Activated B cell treated with CpG ODN at 0.5 μM for 24 hours (primary cell): ENCODE data around the gene TTC34. TPM values are rescaled to one million over a fixed set of nuclear protein-coding genes. Genes with fewer than 3 reads are reported as not detected.

Experiments used
- ATAC-seq: fragments of 200-7000 bp; cut with Tn5 transposase; one replicate; pipeline ENCODE4 v1.10.0; 2021; ENCODE audit warnings: low read depth, mild to moderate bottlenecking, moderate library complexity
- CTCF ChIA-PET: fragments of 350-600 bp; sonication (Branson Sonifier 250); formaldehyde crosslinking; loops from one replicate; lab custom pipeline; 2021; ENCODE audit warnings: antibody characterized with exemption; lab: Charles Lee
- POLR2A ChIA-PET: fragments of 350-600 bp; sonication (Branson Sonifier 250); formaldehyde crosslinking; loops from one replicate; lab custom pipeline; 2021; ENCODE audit warnings: antibody characterized with exemption; lab: Charles Lee
- DNase-seq: peaks from one replicate; pipeline ENCODE4 v3.0.0; 2022
- H3K27ac Mint-ChIP-seq: one replicate; pipeline ENCODE4 v1.8.0; 2020; ENCODE audit warnings: mixed read lengths
- H3K27me3 Mint-ChIP-seq: one replicate; pipeline ENCODE4 v1.8.0; 2021; ENCODE audit warnings: mixed read lengths
- H3K36me3 Mint-ChIP-seq: one replicate; pipeline ENCODE4 v1.8.0; 2021; ENCODE audit warnings: low read depth, mixed read lengths
- H3K4me1 Mint-ChIP-seq: one replicate; pipeline ENCODE4 v1.8.0; 2021; ENCODE audit warnings: mixed read lengths
- H3K4me3 Mint-ChIP-seq: one replicate; pipeline ENCODE4 v1.8.0; 2020; ENCODE audit warnings: mild to moderate bottlenecking, mixed read lengths
- H3K9me3 Mint-ChIP-seq: one replicate; pipeline ENCODE4 v1.8.0; 2020; ENCODE audit warnings: mixed read lengths
- CTCF ChIP-seq: fragments of 200-600 bp; IDR thresholded peaks from one replicate; pipeline ENCODE4 v1.8.0; 2022; ENCODE audit warnings: antibody characterized with exemption, mild to moderate bottlenecking
- intact Hi-C: fragments of 100-400 bp; cut with micrococcal nuclease; formaldehyde crosslinking; loops from one replicate; pipeline ENCODE4 v1.15.1; 2024
- total RNA-seq: library from RNA; stranded (reverse); gene quantifications from 2 replicates; pipeline ENCODE4 v1.2.3, GENCODE V29; 2022

The TTC34 gene
- total RNA-seq, 1 donor from 2014 or later: 4.5 TPM

- ATAC-seq (peak; percentile 78), DNase-seq (peak; percentile 69)
- peak; percentile 72 for TF ChIP-seq CTCF
- Mint-ChIP-seq H3K4me1 (peaks cover 2% of the 10 kb centered on the region), H3K9me3 (peaks cover 10% of the 10 kb centered on the region), H3K27me3 (peaks cover 17% of the 10 kb centered on the region), H3K27ac (no peak overlapping the region), H3K36me3 (peaks cover 3% of the 10 kb centered on the region), H3K4me3 (no peak overlapping the region)
- intact Hi-C loops: no loop called here
- CTCF ChIA-PET: interaction anchor here (0.6 to 3.4 kb wide), 8 partner anchors 230 to 592 kb away, joined by 3 to 19 read pairs (median 4); partner anchors contain the start of genes FAAP20 and TNFRSF14
- POLR2A ChIA-PET: interaction anchor here (0.8 kb wide), 1 partner anchor 398 kb away, joined by 5 read pairs; no protein-coding TSS in a partner anchor
Observed at GRCh38 chr1:2786329-2787162, 14.9 kb downstream of the TTC34 start.

DNA sequence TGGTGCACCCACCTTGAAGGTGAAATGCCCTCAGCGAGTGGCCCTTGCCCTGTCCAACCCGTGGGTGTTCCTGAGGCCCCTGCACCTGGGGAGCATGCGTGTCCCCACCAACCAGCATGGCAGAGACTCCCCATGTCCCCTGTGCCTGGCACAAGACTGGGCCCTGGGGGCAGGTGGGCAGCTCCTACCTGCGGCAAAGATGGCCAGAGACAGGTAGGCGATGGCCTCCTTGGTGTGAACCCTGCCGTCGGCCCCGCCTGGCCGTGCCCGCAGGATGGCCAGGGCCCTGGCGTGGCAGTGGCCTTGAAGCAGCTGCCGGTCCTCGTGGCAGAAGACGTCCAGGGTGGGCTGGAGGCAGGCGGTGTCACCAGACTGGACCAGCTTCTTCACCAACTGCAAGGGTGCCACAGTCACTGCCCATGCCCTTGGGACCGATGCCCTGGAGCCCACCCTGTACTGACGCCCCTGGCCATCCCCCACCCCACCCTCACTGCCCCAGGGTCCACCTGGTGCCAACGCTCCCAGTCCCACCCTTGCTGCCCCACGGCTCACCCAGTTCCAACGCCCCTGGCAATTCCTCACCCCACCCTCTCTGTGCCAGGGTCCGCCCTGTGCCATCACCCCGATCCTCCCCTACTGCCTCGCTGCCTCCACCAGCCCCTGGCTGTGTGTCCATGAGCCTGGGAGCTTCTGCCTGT, 15.7 kb downstream of the TTC34 start:
- no peaks in the 10 kb centered on the region for H3K36me3 Mint-ChIP-seq
- DNase-seq (peak; percentile 6), ATAC-seq (no peak)
- TF ChIP-seq CTCF: no peak
- H3K27ac Mint-ChIP-seq: no peak overlapping the region
- intact Hi-C loops: no loop called here
- no peak overlapping the region for H3K4me3 Mint-ChIP-seq
- peaks cover 16% of the 10 kb centered on the region for H3K27me3 Mint-ChIP-seq
- POLR2A ChIA-PET: no interaction called here
- CTCF ChIA-PET: interaction anchor here (1.5 to 3.4 kb wide), 2 partner anchors 231 to 370 kb away, joined by 5 to 19 read pairs; no protein-coding TSS in a partner anchor
- peaks cover 17% of the 10 kb centered on the region for H3K9me3 Mint-ChIP-seq
- H3K4me1 Mint-ChIP-seq: peaks cover 2% of the 10 kb centered on the region

DNA sequence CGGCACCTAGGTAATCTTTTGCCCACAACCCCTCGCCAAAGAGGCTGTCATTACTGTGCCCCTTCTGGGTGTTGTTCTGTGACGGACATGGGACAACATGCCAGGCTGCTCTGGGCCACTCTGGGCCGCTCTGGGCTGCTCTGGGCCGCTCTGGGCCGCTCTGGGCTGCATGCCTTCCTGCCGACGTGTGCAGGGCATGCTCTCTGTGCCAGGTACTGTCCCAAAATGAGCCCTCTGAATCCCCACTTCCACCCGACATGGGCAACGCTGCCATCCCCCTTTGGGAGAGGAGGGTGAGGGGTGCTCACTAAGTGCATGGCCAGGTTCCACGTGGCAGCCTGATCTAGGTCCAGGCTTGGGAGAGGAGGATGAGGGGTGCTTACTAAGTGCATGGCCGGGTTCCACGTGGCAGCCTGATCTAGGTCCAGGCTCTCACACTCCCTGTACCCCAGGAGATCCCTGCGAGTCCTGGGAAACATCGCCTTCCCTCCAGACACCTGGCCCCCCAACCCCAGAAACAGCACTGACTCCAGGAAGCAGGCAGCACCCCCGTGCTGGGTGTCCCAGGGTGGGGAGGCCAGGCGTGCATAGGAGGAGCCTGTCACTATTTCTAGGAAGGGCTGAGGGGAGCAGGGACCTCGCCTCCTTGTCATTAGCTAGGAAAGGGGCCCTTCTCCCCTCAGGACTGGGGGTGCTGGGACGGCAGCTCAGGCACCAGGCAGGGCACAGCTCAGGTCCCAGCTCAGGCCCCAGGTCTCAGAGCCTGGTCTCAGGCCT, 16.5 kb downstream of the TTC34 start:
- no peak overlapping the region for H3K4me3 Mint-ChIP-seq
- H3K4me1 Mint-ChIP-seq: peaks cover 2% of the 10 kb centered on the region
- TF ChIP-seq CTCF: no peak
- ChIA-PET CTCF (interaction anchor here (3.4 kb wide), 1 partner anchor 370 kb away, joined by 19 read pairs; no protein-coding TSS in a partner anchor), POLR2A (no interaction called here)
- DNase-seq: peak; percentile 7
- peaks cover 17% of the 10 kb centered on the region for H3K27me3 Mint-ChIP-seq
- H3K9me3 Mint-ChIP-seq: peaks cover 23% of the 10 kb centered on the region
- ATAC-seq: no peak
- no peaks in the 10 kb centered on the region for H3K36me3 Mint-ChIP-seq
- no peak overlapping the region for H3K27ac Mint-ChIP-seq
- intact Hi-C loops: no loop called here

DNA sequence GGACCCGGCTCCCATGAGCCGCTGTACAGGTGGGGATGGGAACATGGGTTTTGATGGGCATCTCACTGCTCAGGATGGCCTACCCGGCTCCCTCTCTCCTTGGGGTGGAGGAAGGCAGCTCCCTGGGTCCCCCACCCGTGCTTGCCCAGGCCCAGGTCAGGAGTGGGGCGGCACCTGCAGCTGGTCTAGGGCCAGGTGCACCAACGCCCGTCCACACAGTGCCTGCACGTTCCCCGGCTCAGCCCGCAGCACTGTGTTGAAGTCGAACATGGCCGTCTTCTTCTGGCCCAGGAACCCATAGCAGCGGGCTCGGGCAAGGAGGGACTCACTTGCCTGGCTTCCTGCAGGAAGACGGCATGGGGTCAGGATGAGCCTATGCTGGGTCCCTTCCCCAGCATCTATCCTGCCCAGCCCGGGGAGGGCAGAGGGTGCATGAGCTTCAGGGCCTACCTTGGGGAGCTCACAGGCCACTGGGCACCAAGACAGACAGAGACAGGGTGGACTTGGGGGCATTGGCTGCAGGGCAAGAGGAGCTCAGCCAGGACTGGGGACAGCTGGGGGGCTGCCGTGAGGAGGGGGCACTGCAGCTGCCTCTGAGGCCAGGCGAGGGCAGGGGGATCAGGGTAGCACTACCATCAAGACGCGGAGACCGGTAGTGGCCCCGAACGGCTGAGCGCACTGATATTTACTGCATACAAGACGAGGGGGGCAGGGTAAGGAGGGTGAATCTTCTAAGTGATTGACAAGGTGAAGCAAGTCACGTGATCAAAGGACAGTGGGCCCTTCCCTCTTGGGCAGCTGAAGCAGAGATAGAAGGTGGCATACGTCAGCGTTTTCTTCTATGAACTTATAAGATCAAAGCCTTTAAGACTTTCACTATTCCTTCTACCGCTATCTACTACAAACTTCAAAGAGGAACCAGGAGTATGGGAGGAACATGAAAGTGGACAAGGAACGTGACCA, 17.8 kb downstream of the TTC34 start:
- TF ChIP-seq CTCF: no peak
- no peak for DNase-seq
- POLR2A ChIA-PET: no interaction called here
- no peaks in the 10 kb centered on the region for H3K36me3 Mint-ChIP-seq
- ATAC-seq: no peak
- intact Hi-C loops: no loop called here
- H3K4me1 Mint-ChIP-seq: no peaks in the 10 kb centered on the region
- H3K4me3 Mint-ChIP-seq: no peak overlapping the region
- peaks cover 24% of the 10 kb centered on the region for H3K9me3 Mint-ChIP-seq
- H3K27me3 Mint-ChIP-seq: peaks cover 17% of the 10 kb centered on the region
- CTCF ChIA-PET: no interaction called here
- no peak overlapping the region for H3K27ac Mint-ChIP-seq
